Thoracic aorta (tissue), 2 donors: ENCODE measurements around the gene CBFA2T3. TPM values are rescaled to one million over a fixed set of nuclear protein-coding genes. Genes with fewer than 3 reads are reported as not detected.

ENCODE experiments used
- ATAC-seq: fragments of 150-250 bp; one replicate; pipeline ENCODE4 v1.8.0; 2017; ENCODE audit warnings: low read depth; ENCODE audit not compliant: insufficient number of reproducible peaks, low FRiP score
- DNase-seq: peaks from one replicate; pipeline ENCODE4 v3.0.0-alpha.2; 2020; ENCODE audit warnings: low spot score
- H3K27ac ChIP-seq, 2 donors: fragments of 200-600 bp; sonication (generic); 1 replicate in 1 of 2; 2 replicates in 1 of 2; pipeline ENCODE4 v1.5.1; 2016; ENCODE audit warnings: mild to moderate bottlenecking in 2 of 2, moderate library complexity in 2 of 2
- H3K27me3 ChIP-seq: fragments of 200-600 bp; sonication (generic); replicated peaks from 2 replicates; pipeline ENCODE4 v1.6.0; 2016; ENCODE audit warnings: mild to moderate bottlenecking; ENCODE audit not compliant: insufficient read depth
- H3K36me3 ChIP-seq: fragments of 200-600 bp; sonication (generic); one replicate; pipeline ENCODE4 v1.5.1; 2016
- H3K4me1 ChIP-seq, 2 donors: fragments of 200-600 bp; sonication (generic); 1 replicate in 1 of 2; 2 replicates in 1 of 2; pipeline versions ENCODE4 v1.5.1 to v1.6.0; 2016; ENCODE audit warnings: low read depth in 2 of 2, mild to moderate bottlenecking in 1 of 2; ENCODE audit not compliant: control insufficient read depth in 1 of 2
- H3K4me3 ChIP-seq: fragments of 200-600 bp; sonication (generic); 2 replicates; pipeline ENCODE4 v1.5.1; 2016; ENCODE audit warnings: mild to moderate bottlenecking
- H3K9me3 ChIP-seq: fragments of 200-600 bp; sonication (generic); 2 replicates; pipeline ENCODE4 v1.5.1; 2016
- total RNA-seq, 2 donors: library from RNA; depleted of rRNA; stranded (reverse); fragments of >200 nt; gene quantifications; one replicate each; pipeline versions ENCODE4 v1.1.0 to v1.2.3, GENCODE V29; 2016
- TF ChIP-seq, protein P1 (sequence below): fragments of 200-600 bp; sonication (generic); IDR thresholded peaks from one replicate; pipeline ENCODE4 v1.5.1; 2019; ENCODE audit warnings: antibody characterized with exemption

CBFA2T3 gene
- total RNA-seq, 2 donors from 2014 or later, result 3.9 to 6.6 TPM

DNA sequence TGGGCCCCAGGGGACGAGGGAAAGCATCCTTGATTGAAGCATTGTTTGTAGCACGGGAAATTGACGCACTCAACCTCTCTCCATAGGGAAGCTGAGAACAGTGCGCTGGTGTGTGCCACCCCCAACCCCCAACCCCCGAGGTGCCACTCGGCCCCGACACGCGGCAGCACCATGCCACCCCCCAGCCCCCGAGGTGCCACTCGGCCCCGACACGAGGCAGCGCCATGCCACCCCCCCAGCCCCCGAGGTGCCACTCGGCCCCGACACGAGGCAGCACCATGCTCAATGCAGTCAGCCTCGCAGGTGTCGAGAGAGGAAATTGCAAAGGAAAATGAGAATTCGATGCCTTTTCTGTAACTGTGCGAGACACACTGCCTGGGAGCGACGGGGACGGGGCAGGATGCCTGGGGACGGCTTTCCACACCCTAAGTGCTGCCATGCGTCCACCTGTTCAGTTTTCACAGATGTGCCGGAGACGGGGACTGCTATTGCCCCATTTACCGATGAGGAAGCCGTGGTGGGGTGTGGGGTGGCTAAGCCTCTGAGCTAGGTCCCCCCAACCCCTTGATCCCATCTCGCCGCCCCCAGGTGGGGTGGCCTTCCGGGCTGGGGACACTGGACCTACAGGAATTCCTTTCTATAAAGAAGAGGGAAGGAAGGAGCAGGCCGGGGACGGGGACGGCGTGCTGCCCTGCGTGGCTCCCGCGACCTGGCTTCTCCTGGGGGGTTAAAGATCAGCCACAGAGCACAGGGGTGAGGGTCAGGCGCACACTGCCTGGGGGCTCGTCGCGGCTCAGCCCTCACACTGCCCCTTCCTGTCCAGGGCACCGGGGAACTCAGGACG is 9.8 kb downstream of the CBFA2T3 start:
- H3K4me3 ChIP-seq, result no peak overlapping the region
- no peaks in the 10 kb centered on the region for H3K36me3 ChIP-seq
- DNase-seq (no peak), ATAC-seq (no peak)
- TF ChIP-seq, protein P1, sequence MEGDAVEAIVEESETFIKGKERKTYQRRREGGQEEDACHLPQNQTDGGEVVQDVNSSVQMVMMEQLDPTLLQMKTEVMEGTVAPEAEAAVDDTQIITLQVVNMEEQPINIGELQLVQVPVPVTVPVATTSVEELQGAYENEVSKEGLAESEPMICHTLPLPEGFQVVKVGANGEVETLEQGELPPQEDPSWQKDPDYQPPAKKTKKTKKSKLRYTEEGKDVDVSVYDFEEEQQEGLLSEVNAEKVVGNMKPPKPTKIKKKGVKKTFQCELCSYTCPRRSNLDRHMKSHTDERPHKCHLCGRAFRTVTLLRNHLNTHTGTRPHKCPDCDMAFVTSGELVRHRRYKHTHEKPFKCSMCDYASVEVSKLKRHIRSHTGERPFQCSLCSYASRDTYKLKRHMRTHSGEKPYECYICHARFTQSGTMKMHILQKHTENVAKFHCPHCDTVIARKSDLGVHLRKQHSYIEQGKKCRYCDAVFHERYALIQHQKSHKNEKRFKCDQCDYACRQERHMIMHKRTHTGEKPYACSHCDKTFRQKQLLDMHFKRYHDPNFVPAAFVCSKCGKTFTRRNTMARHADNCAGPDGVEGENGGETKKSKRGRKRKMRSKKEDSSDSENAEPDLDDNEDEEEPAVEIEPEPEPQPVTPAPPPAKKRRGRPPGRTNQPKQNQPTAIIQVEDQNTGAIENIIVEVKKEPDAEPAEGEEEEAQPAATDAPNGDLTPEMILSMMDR, result no peak
- no peaks in the 10 kb centered on the region for H3K4me1 ChIP-seq
- no peaks in the 10 kb centered on the region for H3K9me3 ChIP-seq
- no peaks in the 10 kb centered on the region for H3K27me3 ChIP-seq
- no peak overlapping the region for H3K27ac ChIP-seq

DNA sequence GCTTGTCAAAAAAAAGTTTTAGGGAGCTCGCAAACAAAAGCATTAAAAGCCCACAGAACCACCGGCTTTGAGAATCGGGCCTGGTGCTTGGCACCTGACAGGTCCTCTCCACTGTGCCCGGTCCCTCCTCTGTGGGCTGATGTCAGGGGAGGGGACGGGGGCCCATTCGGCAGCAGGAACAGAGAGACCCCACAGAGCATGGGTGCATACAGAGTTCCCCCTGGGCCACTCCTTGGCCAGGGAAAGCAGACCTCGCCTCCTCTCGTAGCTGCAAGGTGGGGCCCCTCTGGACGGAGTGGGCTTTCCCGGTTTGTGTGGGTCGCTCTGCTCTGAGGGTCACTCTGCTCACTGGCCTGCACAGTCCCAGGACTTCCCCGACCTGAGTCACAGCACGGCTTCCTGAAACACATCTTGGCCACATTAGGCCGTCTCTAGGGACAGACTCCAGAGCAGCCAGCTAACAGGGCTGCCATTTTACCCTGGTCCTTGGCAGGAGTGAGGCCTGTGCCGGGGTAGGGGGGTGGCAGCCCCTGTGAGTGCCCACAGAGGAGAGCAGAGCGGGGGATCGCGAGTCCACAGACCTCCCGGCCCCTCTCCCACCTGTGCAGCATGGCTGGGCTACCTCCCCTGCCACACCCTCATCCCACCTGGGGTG is 11.1 kb downstream of the CBFA2T3 start:
- ATAC-seq (no peak), DNase-seq (no peak)
- Histone ChIP-seq H3K36me3 (no peaks in the 10 kb centered on the region), H3K4me1 (no peaks in the 10 kb centered on the region), H3K9me3 (no peaks in the 10 kb centered on the region), H3K27me3 (no peaks in the 10 kb centered on the region), H3K4me3 (no peak overlapping the region), H3K27ac (no peak overlapping the region)
- TF ChIP-seq, protein P1, result no peak

DNA sequence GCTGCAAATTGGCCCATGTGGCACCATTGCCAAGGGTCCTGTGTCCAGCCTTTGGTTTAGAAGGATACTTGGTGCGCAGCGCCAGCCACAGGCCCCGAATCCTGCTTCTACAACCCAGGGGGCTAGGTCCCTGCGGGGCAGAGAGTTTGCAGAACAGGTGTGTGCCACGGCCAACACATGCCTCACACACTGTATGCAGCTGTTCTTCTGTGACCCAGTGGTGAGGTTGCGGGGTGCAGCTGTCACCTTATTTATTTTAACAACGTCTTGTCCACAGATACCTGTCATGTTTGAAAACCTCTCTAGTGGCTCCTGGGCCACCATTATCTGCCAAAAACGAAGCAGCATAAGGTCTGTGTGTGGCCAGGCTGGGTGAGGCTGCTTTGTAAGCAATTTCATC is 11.6 kb downstream of the CBFA2T3 start:
- H3K9me3 ChIP-seq, result no peaks in the 10 kb centered on the region
- ATAC-seq (no peak), DNase-seq (no peak)
- no peaks in the 10 kb centered on the region for H3K36me3 ChIP-seq
- H3K27me3 ChIP-seq, result no peaks in the 10 kb centered on the region
- no peak overlapping the region for H3K4me3 ChIP-seq
- H3K4me1 ChIP-seq, result no peaks in the 10 kb centered on the region
- TF ChIP-seq, protein P1, result no peak
- H3K27ac ChIP-seq, result no peak overlapping the region

DNA sequence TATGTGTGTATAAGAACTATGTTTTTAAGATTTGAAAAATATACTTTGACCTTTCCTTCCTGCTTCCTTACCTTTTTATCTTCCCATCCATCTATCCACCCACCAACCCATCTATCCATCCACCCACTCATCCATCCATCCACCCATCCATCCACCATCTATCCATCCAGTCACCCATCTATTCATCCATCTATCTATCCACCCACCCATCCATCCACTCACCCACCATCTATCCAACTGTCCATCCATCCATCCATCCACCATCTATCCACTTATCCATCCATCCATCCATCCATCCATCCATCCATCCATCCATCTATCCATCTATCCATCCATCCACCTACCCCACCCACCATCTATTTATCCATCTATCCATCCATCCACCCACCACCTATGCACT is 12.4 kb downstream of the CBFA2T3 start:
- no peaks in the 10 kb centered on the region for H3K9me3 ChIP-seq
- no peaks in the 10 kb centered on the region for H3K36me3 ChIP-seq
- H3K4me3 ChIP-seq, result no peak overlapping the region
- H3K4me1 ChIP-seq, result no peaks in the 10 kb centered on the region
- no peaks in the 10 kb centered on the region for H3K27me3 ChIP-seq
- ATAC-seq, result no peak
- DNase-seq, result no peak
- TF ChIP-seq, protein P1, result no peak
- H3K27ac ChIP-seq, result no peak overlapping the region

DNA sequence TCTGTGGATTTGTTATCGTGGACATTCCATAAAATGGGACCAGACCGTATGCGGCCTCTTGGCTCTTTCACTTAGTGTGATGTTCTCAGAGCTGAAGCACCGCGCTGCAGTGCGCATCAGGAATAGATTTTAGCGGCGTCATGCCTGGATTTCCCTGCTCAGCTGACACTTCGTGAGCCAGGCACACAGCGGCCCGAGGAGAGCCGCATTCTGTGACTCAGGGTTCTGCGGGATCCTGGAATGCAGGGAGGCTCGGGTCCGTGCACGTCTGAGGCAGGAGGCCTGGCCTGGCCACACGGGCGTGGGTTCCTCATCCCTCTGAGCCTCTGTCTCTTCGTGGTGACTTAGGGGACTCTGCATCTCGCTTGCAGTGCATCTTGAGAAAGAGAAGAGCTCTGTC is 13.4 kb downstream of the CBFA2T3 start:
- no peaks in the 10 kb centered on the region for H3K27me3 ChIP-seq
- TF ChIP-seq, protein P1, result no peak
- ATAC-seq (no peak), DNase-seq (no peak)
- H3K9me3 ChIP-seq, result no peaks in the 10 kb centered on the region
- no peaks in the 10 kb centered on the region for H3K36me3 ChIP-seq
- no peak overlapping the region for H3K4me3 ChIP-seq
- no peak overlapping the region for H3K27ac ChIP-seq
- H3K4me1 ChIP-seq, result no peaks in the 10 kb centered on the region
